ENCODE data around the gene CSH1.
A peak's percentile ranks its signal among the peaks of the same experiment; 100 is the strongest.
"Not testable (repeated sequence)": the region's sequence is repeated elsewhere in the genome, so short reads cannot be mapped to it uniquely, and the experiment has no call there.

The CSH1 gene

DNA sequence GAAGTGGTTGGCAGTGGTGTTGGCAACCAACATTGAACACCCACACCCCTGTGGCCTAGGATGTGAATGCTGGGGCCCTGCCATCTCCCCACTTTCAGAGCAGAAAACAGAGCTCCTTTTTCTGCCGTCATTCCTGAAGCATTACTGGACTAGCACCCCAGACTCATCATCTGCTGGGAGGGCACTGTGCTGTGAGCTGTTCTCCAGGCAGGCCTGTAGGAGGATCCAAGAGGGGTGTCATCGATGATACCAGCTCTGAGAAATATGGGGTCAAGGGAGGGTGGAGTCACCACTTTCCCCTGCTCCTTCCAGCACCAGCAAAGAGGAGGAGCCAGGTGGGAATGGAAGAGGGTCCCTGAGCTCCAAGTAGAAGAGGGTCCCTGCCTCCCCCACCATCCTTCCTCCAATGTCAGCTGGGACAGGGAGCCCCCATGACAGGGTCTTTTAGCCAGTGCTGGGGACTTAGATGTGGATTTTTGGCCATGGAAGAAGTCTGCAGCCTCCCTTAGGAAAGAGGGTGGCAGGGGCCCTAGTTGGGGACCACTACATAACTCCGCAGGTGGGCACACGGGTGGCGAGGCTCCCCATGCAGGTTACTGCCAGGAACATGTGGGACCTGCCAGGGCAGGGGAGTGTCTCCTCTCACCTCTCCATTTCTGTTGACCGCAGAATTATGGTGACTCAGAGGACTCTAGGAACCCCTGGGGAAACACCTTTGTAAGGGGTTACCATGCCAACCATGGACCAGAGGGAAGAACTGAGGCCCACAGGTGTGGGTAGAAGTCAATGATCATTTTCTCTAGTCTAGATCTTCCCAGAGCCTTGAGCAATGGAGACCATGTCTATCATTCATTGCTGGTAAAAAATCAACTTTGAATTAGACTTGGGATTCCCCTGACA lies 2.8 kb upstream of the CSH1 start:
- DNase-seq (ENCODE audit: low spot score): not testable (repeated sequence)

GRCh38 chr17:63894821-63895220 lies 1.6 kb downstream of the CSH1 start:
- not testable (repeated sequence) for DNase-seq (ENCODE audit: low spot score)

- not testable (repeated sequence) for DNase-seq (ENCODE audit: low spot score)
Measured at GRCh38 chr17:63894021-63894420, 2.4 kb downstream of the CSH1 start.

DNA sequence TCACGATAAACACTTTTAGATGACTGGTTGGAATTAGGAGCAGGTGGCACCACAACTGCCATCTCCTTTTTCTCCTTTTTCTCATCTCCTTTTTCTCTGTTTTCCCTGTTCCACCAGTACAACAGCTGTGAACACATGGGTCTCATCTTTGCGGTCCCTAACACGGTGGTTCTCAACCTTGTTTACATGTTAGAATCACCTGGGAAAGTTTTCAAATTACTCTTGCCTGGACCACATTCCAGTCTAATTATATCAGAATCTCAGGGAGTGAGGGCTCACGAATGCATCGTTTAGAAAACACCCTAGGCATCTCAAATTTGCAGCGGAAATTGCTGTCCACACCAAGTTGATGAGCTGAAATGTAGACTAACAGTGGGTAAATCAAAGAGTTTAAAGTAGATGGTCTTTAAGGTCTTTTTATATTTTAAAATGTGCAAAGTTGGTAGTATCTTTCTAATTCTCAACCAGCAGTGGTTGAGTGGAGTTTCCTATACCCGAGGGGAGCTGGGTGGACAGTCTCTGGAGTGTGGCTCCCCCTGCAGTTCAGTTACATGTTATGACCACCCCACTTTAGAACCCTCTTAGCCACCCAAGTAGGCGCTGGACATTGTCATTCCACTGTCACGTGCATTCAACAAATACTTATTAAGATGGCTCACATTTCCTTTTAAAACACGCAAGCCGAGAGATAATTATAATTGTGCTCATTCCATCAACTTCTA lies 3.9 kb downstream of the CSH1 start:
- DNase-seq (ENCODE audit: low spot score): not testable (repeated sequence)

DNA sequence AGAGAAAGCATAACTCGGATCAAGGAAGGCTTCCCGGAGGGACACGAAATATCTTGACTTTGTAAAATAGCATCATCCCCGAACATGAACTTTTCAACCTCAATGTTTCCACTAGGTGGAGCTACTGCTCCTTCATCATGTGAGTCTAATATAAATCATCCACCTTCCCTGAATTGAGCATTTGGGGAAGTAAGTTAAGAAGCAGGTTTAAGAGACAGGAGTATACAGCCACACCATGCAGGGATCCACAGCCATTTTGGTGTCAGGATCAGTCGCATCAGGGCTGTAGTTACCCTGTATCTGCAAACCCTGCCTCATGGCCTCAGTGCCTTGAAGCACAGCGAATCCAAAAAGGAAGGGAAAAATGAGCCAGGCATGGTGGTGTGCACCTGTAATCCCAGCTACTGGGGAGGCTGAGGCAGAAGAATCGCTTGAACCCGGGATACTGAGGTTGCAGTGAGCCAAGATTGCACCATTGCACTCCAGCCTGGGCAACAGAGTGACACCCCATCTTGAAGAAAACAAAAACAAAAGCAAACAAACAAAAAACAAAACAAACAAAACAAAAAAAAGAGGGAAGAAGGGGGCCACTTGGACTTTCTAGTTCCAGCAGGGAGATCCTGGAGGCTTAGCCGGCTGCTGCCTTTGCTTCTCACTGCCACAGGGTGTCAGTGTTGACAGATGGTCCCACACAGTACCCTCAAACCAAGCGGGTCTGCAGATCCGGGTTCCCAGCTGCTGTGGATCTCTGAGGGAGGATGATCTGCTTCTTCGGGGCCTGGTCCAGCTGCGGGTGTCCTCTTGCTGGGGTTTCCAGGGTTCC lies 7.1 kb downstream of the CSH1 start:
- DNase-seq (ENCODE audit: low spot score): not testable (repeated sequence)

- not testable (repeated sequence) for DNase-seq (ENCODE audit: low spot score)
Measured at GRCh38 chr17:63885119-63885518, 11.3 kb downstream of the CSH1 start.

- DNase-seq (ENCODE audit: low spot score): not testable (repeated sequence)
Measured at GRCh38 chr17:63882626-63883126, 13.7 kb downstream of the CSH1 start.

- DNase-seq (ENCODE audit: low spot score): peak; percentile 78
- TF ChIP-seq, protein P1, sequence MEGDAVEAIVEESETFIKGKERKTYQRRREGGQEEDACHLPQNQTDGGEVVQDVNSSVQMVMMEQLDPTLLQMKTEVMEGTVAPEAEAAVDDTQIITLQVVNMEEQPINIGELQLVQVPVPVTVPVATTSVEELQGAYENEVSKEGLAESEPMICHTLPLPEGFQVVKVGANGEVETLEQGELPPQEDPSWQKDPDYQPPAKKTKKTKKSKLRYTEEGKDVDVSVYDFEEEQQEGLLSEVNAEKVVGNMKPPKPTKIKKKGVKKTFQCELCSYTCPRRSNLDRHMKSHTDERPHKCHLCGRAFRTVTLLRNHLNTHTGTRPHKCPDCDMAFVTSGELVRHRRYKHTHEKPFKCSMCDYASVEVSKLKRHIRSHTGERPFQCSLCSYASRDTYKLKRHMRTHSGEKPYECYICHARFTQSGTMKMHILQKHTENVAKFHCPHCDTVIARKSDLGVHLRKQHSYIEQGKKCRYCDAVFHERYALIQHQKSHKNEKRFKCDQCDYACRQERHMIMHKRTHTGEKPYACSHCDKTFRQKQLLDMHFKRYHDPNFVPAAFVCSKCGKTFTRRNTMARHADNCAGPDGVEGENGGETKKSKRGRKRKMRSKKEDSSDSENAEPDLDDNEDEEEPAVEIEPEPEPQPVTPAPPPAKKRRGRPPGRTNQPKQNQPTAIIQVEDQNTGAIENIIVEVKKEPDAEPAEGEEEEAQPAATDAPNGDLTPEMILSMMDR (IDR thresholded peaks at IDR 0.05; ENCODE audit: extremely low read depth, missing control alignments): peak; percentile 40
Measured at GRCh38 chr17:63881935-63882601, 14.3 kb downstream of the CSH1 start, which contains the start of gene GH2. GH2 (minus strand) TSS chr17:63881944; CDS start chr17:63881801, 143 bp downstream.

- not testable (repeated sequence) for DNase-seq (ENCODE audit: low spot score)
Measured at GRCh38 chr17:63881337-63881736, 15.0 kb downstream of the CSH1 start.

DNA sequence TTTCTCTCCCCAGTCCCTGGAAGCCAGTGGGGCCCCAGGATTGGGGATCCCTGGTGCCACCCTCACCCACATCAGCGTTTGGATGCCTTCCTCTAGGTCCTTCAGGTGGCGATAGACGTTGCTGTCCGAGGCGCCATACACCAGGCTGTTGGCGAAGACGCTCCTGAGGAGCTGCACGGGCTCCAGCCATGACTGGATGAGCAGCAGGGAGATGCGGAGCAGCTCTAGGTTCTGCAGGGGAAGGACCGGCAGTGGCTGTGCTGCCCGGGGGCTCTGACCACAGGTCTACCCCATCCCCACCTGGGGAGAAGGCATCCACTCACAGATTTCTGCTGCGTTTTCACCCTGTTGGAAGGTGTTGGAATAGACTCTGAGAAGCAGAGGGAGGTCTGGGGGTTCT lies 15.7 kb downstream of the CSH1 start:
- DNase-seq (ENCODE audit: low spot score): no peak
- TF ChIP-seq, protein P1 (IDR thresholded peaks at IDR 0.05; ENCODE audit: extremely low read depth, missing control alignments): no peak

GRCh38 chr17:63878413-63878812 lies 18.0 kb downstream of the CSH1 start:
- not testable (repeated sequence) for DNase-seq (ENCODE audit: low spot score)

DNA sequence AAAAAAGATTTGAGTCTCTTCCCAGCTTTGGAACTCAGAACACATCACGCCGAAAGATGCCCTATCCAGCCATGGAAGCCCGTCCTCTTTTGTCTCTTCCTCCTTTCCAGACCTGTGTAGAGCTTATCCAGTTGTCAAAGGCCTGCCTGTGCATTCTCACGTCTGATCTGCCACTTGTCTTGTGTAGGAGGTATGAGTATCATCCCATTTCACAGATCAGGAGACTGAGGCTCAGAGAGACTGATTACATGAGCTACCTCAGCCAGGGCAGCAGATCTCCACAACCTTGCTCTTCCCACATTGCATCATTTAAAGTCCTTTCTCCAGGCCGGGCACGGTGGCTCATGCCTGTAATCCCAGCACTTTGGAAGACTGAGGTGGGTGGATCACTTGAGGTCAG lies 21.7 kb downstream of the CSH1 start:
- DNase-seq (ENCODE audit: low spot score): not testable (repeated sequence)

- DNase-seq (ENCODE audit: low spot score): not testable (repeated sequence)
Measured at GRCh38 chr17:63874061-63874626, 22.2 kb downstream of the CSH1 start.

DNA sequence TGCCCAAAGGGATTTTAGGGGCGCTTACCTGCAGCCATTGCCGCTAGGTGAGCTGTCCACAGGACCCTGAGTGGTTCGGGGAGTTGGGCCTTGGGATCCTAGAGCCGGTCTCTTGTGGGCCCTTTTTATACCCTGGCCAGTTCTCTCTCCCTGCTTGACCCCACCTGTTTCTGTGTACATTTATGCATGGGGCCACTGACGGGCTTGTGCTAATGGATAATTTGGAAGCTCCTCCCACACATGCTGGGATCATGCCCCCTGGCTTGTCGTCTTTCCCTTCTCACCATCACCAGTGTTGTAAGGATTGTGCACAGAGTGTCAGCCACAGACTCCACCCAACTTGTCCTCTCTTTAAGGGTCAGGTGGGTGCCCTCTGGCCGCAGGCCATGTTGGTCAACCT lies 22.8 kb downstream of the CSH1 start, which contains the start of gene CSH2:
Gene CSH2 (minus strand): TSS at position 101 of the 400 bp plus-strand sequence. CDS start 63 bp downstream, at position 38.
- not testable (repeated sequence) for DNase-seq (ENCODE audit: low spot score)

DNA sequence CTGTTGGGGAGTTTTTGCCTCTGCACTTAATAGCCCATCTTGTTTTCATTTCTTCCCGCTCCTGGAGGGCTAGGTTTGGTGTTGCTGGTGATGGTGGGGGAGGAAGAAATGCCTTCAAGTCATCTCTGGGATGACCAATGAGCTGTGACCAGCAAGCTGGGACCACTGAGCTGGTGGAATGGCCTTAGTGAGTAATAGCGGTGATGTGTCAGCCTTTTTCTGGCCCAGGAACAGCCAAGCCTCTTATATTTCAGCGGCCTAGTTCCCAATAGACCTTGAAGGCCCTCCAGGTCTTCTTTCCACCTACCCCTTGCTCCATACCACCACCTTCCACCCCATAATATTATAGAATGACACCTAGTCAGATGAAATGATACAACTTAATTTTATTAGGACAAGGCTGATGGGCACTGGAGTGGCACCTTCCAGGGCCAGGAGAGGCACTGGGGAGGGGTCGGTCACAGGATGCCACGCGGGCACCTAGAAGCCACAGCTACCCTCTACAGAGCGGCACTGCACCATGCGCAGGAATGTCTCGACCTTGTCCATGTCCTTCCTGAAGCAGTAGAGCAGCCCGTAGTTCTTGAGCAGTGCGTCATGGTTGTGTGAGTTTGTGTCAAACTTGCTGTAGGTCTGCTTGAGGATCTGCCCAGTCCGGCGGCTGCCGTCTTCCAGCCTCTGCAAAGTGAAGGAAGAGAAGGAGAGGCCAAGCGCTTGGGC lies 24.6 kb downstream of the CSH1 start:
- DNase-seq (ENCODE audit: low spot score): not testable (repeated sequence)

DNA sequence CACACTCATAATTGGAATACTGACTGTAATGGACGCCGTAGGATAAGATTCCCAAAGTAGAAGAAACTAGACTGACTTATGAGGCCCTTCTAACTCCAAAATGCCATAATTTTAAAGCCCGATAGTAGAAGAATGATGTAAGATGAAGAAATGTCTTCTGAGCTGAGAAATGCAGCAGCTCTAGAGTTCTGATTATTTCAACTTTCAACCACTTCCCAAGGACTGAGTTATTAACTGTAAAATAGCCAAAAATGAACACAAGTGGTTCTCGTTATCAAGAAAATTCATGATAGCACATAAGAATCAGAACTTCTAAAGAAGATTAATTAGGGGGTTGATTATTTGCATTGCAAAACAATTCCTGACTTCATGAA lies 26.1 kb downstream of the CSH1 start:
- not testable (repeated sequence) for DNase-seq (ENCODE audit: low spot score)
